ENCODE data around the gene FMN2. TPM values are rescaled to one million over a fixed set of nuclear protein-coding genes. Genes with fewer than 3 reads are reported as not detected.

The FMN2 gene
- total RNA-seq, 1 donor from 2014 or later = under 0.01 TPM

GRCh38 chr1:240234485-240235210, 143.0 kb downstream of the FMN2 start:
- DNase-seq (ENCODE audit: low read depth) (peak; percentile 68), FAIRE-seq (no peak)
- no peaks in the 10 kb centered on the region for H3K27me3 ChIP-seq (ENCODE audit: control insufficient read depth, insufficient read depth, low read length)
- no peak for TF ChIP-seq CTCF (IDR thresholded peaks at IDR 0.05; ENCODE audit: insufficient read depth, low read length, severe bottlenecking)
- no peak overlapping the region for H3K4me3 ChIP-seq (ENCODE audit: low read depth, low read length)
- H3K36me3 ChIP-seq (ENCODE audit: control insufficient read depth, insufficient read depth, low read length) = no peaks in the 10 kb centered on the region

GRCh38 chr1:240235521-240236288, 144.0 kb downstream of the FMN2 start:
- FAIRE-seq (no peak), DNase-seq (ENCODE audit: low read depth) (peak; percentile 49)
- Histone ChIP-seq H3K36me3 (ENCODE audit: control insufficient read depth, insufficient read depth, low read length) (no peaks in the 10 kb centered on the region), H3K4me3 (ENCODE audit: low read depth, low read length) (no peak overlapping the region), H3K27me3 (ENCODE audit: control insufficient read depth, insufficient read depth, low read length) (no peaks in the 10 kb centered on the region)
- no peak for TF ChIP-seq CTCF (IDR thresholded peaks at IDR 0.05; ENCODE audit: insufficient read depth, low read length, severe bottlenecking)

GRCh38 chr1:240237305-240237721, 145.6 kb downstream of the FMN2 start:
- Histone ChIP-seq H3K27me3 (ENCODE audit: control insufficient read depth, insufficient read depth, low read length) (no peaks in the 10 kb centered on the region), H3K4me3 (ENCODE audit: low read depth, low read length) (no peak overlapping the region), H3K36me3 (ENCODE audit: control insufficient read depth, insufficient read depth, low read length) (no peaks in the 10 kb centered on the region)
- TF ChIP-seq CTCF (IDR thresholded peaks at IDR 0.05; ENCODE audit: insufficient read depth, low read length, severe bottlenecking) = no peak
- DNase-seq (ENCODE audit: low read depth) (no peak), FAIRE-seq (no peak)

- H3K36me3 ChIP-seq (ENCODE audit: control insufficient read depth, insufficient read depth, low read length) = no peaks in the 10 kb centered on the region
- no peaks in the 10 kb centered on the region for H3K27me3 ChIP-seq (ENCODE audit: control insufficient read depth, insufficient read depth, low read length)
- no peak overlapping the region for H3K4me3 ChIP-seq (ENCODE audit: low read depth, low read length)
- DNase-seq (ENCODE audit: low read depth) = no peak
- FAIRE-seq = no peak
- TF ChIP-seq CTCF (IDR thresholded peaks at IDR 0.05; ENCODE audit: insufficient read depth, low read length, severe bottlenecking) = no peak
Observed at GRCh38 chr1:240239309-240239708, 147.6 kb downstream of the FMN2 start.

- H3K4me3 ChIP-seq (ENCODE audit: low read depth, low read length) = no peak overlapping the region
- no peaks in the 10 kb centered on the region for H3K36me3 ChIP-seq (ENCODE audit: control insufficient read depth, insufficient read depth, low read length)
- TF ChIP-seq CTCF (IDR thresholded peaks at IDR 0.05; ENCODE audit: insufficient read depth, low read length, severe bottlenecking) = no peak
- FAIRE-seq = no peak
- no peaks in the 10 kb centered on the region for H3K27me3 ChIP-seq (ENCODE audit: control insufficient read depth, insufficient read depth, low read length)
- no peak for DNase-seq (ENCODE audit: low read depth)
Observed at GRCh38 chr1:240241278-240241677, 149.6 kb downstream of the FMN2 start.

Data from bronchial epithelial cell (primary cell).